Vagina (tissue), 2 donors: Measurements from ENCODE around the gene SLC15A1. TPM values are rescaled to one million over a fixed set of nuclear protein-coding genes. Genes with fewer than 3 reads are reported as not detected.

Experiments
- DNase-seq, 2 donors: peaks; one replicate each; pipeline ENCODE4 v3.0.0-alpha.2; 2017; ENCODE audit errors: extremely low spot score in 2 of 2
- H3K27ac ChIP-seq: fragments of 200-600 bp; sonication (generic); one replicate; pipeline ENCODE4 v1.5.1; 2019
- H3K27me3 ChIP-seq: fragments of 200-600 bp; sonication (generic); one replicate; pipeline ENCODE4 v1.5.1; 2019
- H3K36me3 ChIP-seq, 2 donors: fragments of 200-600 bp; sonication (generic); one replicate each; pipeline ENCODE4 v1.5.1; 2017 to 2019
- H3K4me1 ChIP-seq: fragments of 200-600 bp; sonication (generic); one replicate; pipeline ENCODE4 v1.5.1; 2019
- H3K4me3 ChIP-seq, 2 donors: fragments of 200-600 bp; sonication (generic); 1 replicate in 1 of 2; 2 replicates in 1 of 2; pipeline ENCODE4 v1.5.1; 2016 to 2019
- H3K9me3 ChIP-seq: fragments of 200-600 bp; sonication (generic); one replicate; pipeline ENCODE4 v1.5.1; 2019
- POLR2A ChIP-seq, 2 donors: fragments of 450-650 bp; IDR thresholded peaks; one replicate each; pipeline ENCODE4 v1.6.1; 2017; ENCODE audit warnings: antibody characterized with exemption in 2 of 2, mild to moderate bottlenecking in 2 of 2, moderate library complexity in 2 of 2
- POLR2AphosphoS5 ChIP-seq, 2 donors: sonication (generic); formaldehyde crosslinking; IDR thresholded peaks; one replicate each; pipeline ENCODE4 v1.9.0; 2017; ENCODE audit warnings: antibody characterized with exemption in 2 of 2, mild to moderate bottlenecking in 2 of 2, low read depth in 1 of 2; ENCODE audit not compliant: insufficient read depth in 1 of 2
- intact Hi-C: fragments of 100-400 bp; cut with DNase I; formaldehyde crosslinking; loops from one replicate; pipeline ENCODE4 v1.15.1; 2023
- total RNA-seq: library from RNA; depleted of rRNA; stranded (reverse); fragments of >200 nt; gene quantifications from one replicate; pipeline ENCODE4 v1.2.3, GENCODE V29; 2016
- TF ChIP-seq, protein P1 (sequence below), 3 experiments: fragments of 450-650 bp in 2 of 3; fragments of 200-600 bp in 1 of 3; sonication (generic) in 1 of 3; IDR thresholded peaks; one replicate each; pipeline ENCODE4 v1.5.1; 2017 to 2019; ENCODE audit warnings: antibody characterized with exemption in 3 of 3, mild to moderate bottlenecking in 2 of 3, moderate library complexity in 2 of 3

The SLC15A1 gene
- total RNA-seq, 1 donor from 2014 or later, result 7.4 TPM

DNA sequence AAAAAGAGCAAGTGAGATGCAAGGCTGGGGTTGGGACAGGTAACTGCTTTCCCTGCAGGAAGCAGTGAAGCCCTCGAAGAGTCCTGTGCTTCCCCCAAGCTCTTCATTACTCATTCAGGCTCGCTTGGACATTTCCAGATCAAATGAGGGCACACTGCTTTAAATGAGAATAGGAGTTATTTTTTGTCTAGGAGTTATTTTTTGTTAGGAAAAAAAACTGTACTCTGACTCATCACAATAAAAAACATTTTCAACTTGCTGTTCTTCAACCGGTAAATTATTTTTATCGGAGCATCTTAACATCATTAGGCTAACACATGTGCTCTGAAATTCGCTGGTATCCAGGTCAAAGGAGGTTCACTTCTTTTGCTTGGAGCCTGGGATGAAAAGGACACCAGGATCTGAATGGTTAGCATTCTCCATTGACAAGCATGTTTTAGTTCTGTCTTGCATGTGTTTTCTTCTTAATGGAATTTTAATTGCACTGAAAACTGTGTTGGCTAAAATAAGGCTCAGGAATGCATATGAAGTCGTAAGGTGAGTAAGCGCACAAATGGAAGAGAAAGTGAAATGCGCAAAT lies 94.9 kb downstream of the SLC15A1 start:
- H3K27me3 ChIP-seq, result no peaks in the 10 kb centered on the region
- TF ChIP-seq, protein P1, sequence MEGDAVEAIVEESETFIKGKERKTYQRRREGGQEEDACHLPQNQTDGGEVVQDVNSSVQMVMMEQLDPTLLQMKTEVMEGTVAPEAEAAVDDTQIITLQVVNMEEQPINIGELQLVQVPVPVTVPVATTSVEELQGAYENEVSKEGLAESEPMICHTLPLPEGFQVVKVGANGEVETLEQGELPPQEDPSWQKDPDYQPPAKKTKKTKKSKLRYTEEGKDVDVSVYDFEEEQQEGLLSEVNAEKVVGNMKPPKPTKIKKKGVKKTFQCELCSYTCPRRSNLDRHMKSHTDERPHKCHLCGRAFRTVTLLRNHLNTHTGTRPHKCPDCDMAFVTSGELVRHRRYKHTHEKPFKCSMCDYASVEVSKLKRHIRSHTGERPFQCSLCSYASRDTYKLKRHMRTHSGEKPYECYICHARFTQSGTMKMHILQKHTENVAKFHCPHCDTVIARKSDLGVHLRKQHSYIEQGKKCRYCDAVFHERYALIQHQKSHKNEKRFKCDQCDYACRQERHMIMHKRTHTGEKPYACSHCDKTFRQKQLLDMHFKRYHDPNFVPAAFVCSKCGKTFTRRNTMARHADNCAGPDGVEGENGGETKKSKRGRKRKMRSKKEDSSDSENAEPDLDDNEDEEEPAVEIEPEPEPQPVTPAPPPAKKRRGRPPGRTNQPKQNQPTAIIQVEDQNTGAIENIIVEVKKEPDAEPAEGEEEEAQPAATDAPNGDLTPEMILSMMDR (IDR thresholded peaks at IDR 0.05), result no peak
- TF ChIP-seq POLR2A (IDR thresholded peaks at IDR 0.05) (no peak), POLR2AphosphoS5 (IDR thresholded peaks at IDR 0.05; ENCODE audit: insufficient read depth in 1 of 2, low read depth in 1 of 2) (no peak)
- H3K4me3 ChIP-seq, result peak overlapping the region in 1 of 2 donors; percentile 13
- peak overlapping the region; percentile 64 for H3K27ac ChIP-seq
- H3K9me3 ChIP-seq, result no peaks in the 10 kb centered on the region
- no peak for DNase-seq
- peaks cover 23% of the 10 kb centered on the region for H3K4me1 ChIP-seq
- H3K36me3 ChIP-seq, result no peaks in the 10 kb centered on the region
- intact Hi-C loops, result loop anchor here (5.0 kb wide), 1 partner anchor 215 kb away; no protein-coding TSS in a partner anchor

DNA sequence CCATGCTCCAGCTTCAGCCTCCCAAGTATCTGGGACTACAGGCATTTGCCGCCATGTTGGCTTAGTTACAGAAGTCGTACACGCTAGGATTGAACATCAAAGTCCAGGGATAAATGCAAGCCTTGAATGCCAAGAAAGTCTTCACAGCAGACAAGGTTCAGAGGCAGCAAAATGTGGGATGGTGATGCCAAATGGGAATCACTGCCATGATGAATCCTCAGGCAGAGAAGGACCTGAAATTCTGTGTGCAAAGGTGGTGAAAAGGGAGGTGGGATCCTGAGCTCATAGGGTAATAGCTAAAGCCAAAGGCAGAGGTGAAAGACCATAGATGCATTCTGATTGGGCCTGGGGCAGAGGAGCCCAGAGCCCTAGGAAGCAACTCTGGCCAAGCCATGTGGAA lies 96.2 kb downstream of the SLC15A1 start:
- H3K27me3 ChIP-seq, result no peaks in the 10 kb centered on the region
- intact Hi-C loops, result loop anchor here (5.0 kb wide), 1 partner anchor 214 kb away; no protein-coding TSS in a partner anchor
- H3K4me1 ChIP-seq, result peaks cover 23% of the 10 kb centered on the region
- no peaks in the 10 kb centered on the region for H3K36me3 ChIP-seq
- no peak overlapping the region for H3K4me3 ChIP-seq
- no peak for DNase-seq
- no peak overlapping the region for H3K27ac ChIP-seq
- no peaks in the 10 kb centered on the region for H3K9me3 ChIP-seq
- TF ChIP-seq POLR2AphosphoS5 (IDR thresholded peaks at IDR 0.05; ENCODE audit: insufficient read depth in 1 of 2, low read depth in 1 of 2) (no peak), POLR2A (IDR thresholded peaks at IDR 0.05) (no peak)
- TF ChIP-seq, protein P1 (IDR thresholded peaks at IDR 0.05), result no peak

DNA sequence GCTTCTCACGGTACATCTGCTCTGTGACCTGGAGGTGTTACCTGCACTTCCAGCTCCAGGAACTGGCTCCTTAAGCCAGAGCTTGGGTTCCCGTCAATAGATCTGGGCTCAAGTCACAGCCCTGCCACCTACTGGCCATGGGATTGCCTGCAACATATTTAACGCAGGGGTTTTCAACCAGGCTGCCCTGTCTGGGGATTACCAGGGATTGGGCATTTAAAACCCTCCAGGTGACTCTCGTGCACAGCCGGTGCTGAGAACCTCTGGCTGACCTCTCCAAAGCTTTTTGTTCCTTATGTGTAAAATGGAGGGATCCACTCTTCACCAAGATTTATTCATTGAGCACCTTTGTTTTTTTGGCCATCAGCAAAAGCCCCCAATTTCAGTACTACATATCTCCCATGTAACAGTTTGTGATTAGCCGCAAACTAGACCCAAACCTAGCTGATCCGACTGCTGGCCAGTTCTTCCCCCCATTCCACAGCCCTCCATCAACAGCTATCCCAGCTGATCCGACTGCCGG lies 98.9 kb downstream of the SLC15A1 start:
- Histone ChIP-seq H3K27me3 (no peaks in the 10 kb centered on the region), H3K4me3 (no peak overlapping the region), H3K9me3 (no peaks in the 10 kb centered on the region), H3K4me1 (peaks cover 21% of the 10 kb centered on the region), H3K27ac (no peak overlapping the region), H3K36me3 (no peaks in the 10 kb centered on the region)
- intact Hi-C loops, result no loop called here
- TF ChIP-seq POLR2A (IDR thresholded peaks at IDR 0.05) (no peak), POLR2AphosphoS5 (IDR thresholded peaks at IDR 0.05; ENCODE audit: insufficient read depth in 1 of 2, low read depth in 1 of 2) (peak in 1 of 2 donors; percentile 55)
- TF ChIP-seq, protein P1 (IDR thresholded peaks at IDR 0.05), result peak; percentile 77 to 87 (median 82)
- DNase-seq, result no peak

DNA sequence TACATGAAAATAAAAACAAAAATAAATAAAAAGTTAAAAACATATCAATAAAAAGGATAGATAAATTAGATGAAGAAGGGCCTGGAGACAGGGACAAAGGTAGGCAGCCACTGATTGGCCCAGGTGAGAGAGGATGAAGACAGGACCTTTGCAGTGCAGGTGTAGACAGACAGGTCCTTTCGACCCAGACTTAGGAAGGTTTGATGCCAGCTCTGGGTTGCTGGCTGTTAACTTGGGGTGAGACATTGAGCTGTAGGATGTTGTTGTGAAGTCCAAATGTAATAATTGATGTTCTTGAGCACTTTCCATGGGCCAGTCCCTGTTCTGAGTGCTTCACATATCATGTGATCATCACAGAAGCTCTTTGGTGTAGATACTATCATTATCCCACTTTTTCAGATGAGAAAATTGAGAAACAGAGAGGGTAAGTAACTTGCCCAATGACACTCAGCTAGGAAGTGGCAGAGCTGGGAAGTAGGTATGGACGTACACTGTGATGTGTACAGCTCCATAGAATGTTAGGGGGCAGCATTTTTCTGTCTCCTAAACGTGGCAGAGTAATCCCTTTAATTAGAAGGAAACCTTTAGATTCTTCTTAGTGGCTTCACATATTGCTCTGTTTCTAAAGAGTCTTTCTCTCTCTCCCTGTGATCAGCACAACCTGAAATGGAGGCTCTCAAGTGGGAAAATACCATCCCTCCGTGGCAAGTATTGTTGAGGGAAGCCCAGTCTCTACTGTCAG lies 99.6 kb downstream of the SLC15A1 start:
- Histone ChIP-seq H3K4me1 (peaks cover 15% of the 10 kb centered on the region), H3K27me3 (no peaks in the 10 kb centered on the region), H3K9me3 (no peaks in the 10 kb centered on the region), H3K4me3 (no peak overlapping the region), H3K27ac (no peak overlapping the region), H3K36me3 (no peaks in the 10 kb centered on the region)
- no peak for DNase-seq
- TF ChIP-seq POLR2AphosphoS5 (IDR thresholded peaks at IDR 0.05; ENCODE audit: insufficient read depth in 1 of 2, low read depth in 1 of 2) (no peak), POLR2A (IDR thresholded peaks at IDR 0.05) (no peak)
- TF ChIP-seq, protein P1 (IDR thresholded peaks at IDR 0.05), result no peak
- intact Hi-C loops, result no loop called here
